SK-N-SH treated with all-trans-retinoic acid at 6 μM for 48 hours (cell line): ENCODE results near the gene ATP1A2.

ENCODE experiments used
- ARNTL ChIP-seq: fragments of 450-650 bp; formaldehyde crosslinking; IDR thresholded peaks from 2 replicates; pipeline ENCODE4 v1.5.0; 2020; ENCODE audit warnings: low read depth, mild to moderate bottlenecking, moderate library complexity, borderline replicate concordance
- BACH2 ChIP-seq: fragments of 250-450 bp; sonication (Bioruptor Pico); IDR thresholded peaks from 2 replicates; pipeline ENCODE4 v1.9.0; 2021; ENCODE audit warnings: mild to moderate bottlenecking, borderline replicate concordance
- CREB5 ChIP-seq: fragments of 250-450 bp; sonication (Bioruptor Pico); IDR thresholded peaks from 2 replicates; pipeline ENCODE4 v1.5.1; 2020; ENCODE audit warnings: low read depth, mild to moderate bottlenecking, moderate library complexity
- CSRNP3 ChIP-seq: fragments of 250-450 bp; sonication (Bioruptor Pico); IDR thresholded peaks from 2 replicates; pipeline ENCODE4 v1.5.1; 2021; ENCODE audit warnings: mild to moderate bottlenecking, moderate library complexity
- GLIS3 ChIP-seq: fragments of 250-450 bp; sonication (Bioruptor Pico); IDR thresholded peaks from 2 replicates; pipeline ENCODE4 v1.5.0; 2020; ENCODE audit warnings: mild to moderate bottlenecking, moderate library complexity
- ISL1 ChIP-seq: fragments of 250-450 bp; sonication (Bioruptor Pico); IDR thresholded peaks from 2 replicates; pipeline ENCODE4 v2.1.2; 2022; ENCODE audit warnings: mild to moderate bottlenecking, moderate library complexity
- PATZ1 ChIP-seq: fragments of 250-450 bp; sonication (Bioruptor Pico); IDR thresholded peaks from 2 replicates; pipeline ENCODE4 v1.8.0; 2020; ENCODE audit warnings: mild to moderate bottlenecking, moderate library complexity, borderline replicate concordance
- POU6F1 ChIP-seq: fragments of 250-450 bp; sonication (Bioruptor Pico); IDR thresholded peaks from 2 replicates; pipeline ENCODE4 v1.8.0; 2021; ENCODE audit warnings: low read depth, mild to moderate bottlenecking, moderate library complexity, borderline replicate concordance
- RARB ChIP-seq: fragments of 250-450 bp; sonication (Bioruptor Pico); IDR thresholded peaks from 2 replicates; pipeline ENCODE4 v1.8.0; 2021; ENCODE audit warnings: mild to moderate bottlenecking, moderate library complexity
- TCF4 ChIP-seq: fragments of 250-450 bp; sonication (Bioruptor Pico); IDR thresholded peaks from 2 replicates; pipeline ENCODE4 v1.8.0; 2021; ENCODE audit warnings: mild to moderate bottlenecking, moderate library complexity, borderline replicate concordance
- ZFP3 ChIP-seq: fragments of 250-450 bp; sonication (Bioruptor Pico); IDR thresholded peaks from 2 replicates; pipeline ENCODE4 v1.5.0; 2020; ENCODE audit warnings: mild to moderate bottlenecking, moderate library complexity
- ZFP30 ChIP-seq: fragments of 450-650 bp; formaldehyde crosslinking; IDR thresholded peaks from 2 replicates; pipeline ENCODE4 v1.5.0; 2022; ENCODE audit warnings: mild to moderate bottlenecking, moderate library complexity

- TF ChIP-seq CSRNP3 (CRISPR knock-in tag): no peak
- TF ChIP-seq PATZ1 (CRISPR knock-in tag): no peak
- no peak for TF ChIP-seq CREB5 (CRISPR knock-in tag)
- no peak for TF ChIP-seq BACH2 (CRISPR knock-in tag)
- no peak for TF ChIP-seq RARB (CRISPR knock-in tag)
- TF ChIP-seq ZFP3: no peak
- no peak for TF ChIP-seq ISL1 (CRISPR knock-in tag)
- TF ChIP-seq ZFP30 (CRISPR knock-in tag): no peak
- no peak for TF ChIP-seq ARNTL
- TF ChIP-seq POU6F1: no peak
- TF ChIP-seq GLIS3 (CRISPR knock-in tag): no peak
- no peak for TF ChIP-seq TCF4
Measured at GRCh38 chr1:160169553-160170399, 54.2 kb downstream of the ATP1A2 start.
